ENCODE results near the gene TSSC4. TPM values are rescaled to one million over a fixed set of nuclear protein-coding genes. Genes with fewer than 3 reads are reported as not detected.

Gene TSSC4
- total and polyA plus RNA-seq, 9 of the 15 experiments (the other 6 are each of a cell fraction or from before 2014, with no cell fraction given): 0.41 to 54.2 (median 11.0) TPM

DNA sequence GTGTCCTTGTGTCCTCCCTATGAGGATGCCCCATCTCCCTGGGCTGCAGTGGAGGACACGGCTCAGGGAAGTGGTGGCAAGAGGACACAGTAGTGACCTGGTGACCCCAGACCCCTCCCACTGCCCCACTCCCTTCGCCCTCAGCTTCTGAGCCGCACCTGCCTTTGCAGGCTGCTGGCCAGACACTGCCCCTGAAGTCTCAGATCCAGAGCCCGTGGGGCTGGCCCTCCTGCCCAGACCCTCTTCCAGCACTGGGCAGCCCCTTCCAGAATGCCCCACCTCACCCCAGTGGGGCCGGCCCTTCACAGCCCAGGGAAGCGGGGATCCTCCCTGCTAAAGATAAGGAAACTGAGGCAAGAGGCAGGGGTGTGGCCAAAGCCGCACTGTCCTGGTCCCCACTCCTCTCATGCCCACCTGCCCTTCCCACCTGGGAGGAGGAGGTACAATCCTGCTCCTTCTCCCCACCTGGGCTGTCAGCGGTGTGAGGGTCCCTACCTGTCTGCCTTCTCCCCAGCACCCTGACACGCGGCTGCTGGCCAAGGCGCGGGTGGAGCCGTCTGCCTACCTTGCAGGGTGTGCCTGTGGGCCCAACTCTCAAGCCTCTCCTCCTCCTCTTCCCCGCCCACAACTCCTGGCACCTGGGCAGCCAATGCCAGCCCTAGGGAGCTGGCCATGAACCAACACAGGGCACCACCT is 26.4 kb downstream of the TSSC4 start (continued):
- no peak for TF ChIP-seq FOS (IDR thresholded peaks at IDR 0.05; ENCODE audit: extremely low read depth, insufficient read length)
- TF ChIP-seq, protein P1, sequence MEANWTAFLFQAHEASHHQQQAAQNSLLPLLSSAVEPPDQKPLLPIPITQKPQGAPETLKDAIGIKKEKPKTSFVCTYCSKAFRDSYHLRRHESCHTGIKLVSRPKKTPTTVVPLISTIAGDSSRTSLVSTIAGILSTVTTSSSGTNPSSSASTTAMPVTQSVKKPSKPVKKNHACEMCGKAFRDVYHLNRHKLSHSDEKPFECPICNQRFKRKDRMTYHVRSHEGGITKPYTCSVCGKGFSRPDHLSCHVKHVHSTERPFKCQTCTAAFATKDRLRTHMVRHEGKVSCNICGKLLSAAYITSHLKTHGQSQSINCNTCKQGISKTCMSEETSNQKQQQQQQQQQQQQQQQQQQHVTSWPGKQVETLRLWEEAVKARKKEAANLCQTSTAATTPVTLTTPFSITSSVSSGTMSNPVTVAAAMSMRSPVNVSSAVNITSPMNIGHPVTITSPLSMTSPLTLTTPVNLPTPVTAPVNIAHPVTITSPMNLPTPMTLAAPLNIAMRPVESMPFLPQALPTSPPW (CRISPR knock-in tag; IDR thresholded peaks at IDR 0.05): no peak

DNA sequence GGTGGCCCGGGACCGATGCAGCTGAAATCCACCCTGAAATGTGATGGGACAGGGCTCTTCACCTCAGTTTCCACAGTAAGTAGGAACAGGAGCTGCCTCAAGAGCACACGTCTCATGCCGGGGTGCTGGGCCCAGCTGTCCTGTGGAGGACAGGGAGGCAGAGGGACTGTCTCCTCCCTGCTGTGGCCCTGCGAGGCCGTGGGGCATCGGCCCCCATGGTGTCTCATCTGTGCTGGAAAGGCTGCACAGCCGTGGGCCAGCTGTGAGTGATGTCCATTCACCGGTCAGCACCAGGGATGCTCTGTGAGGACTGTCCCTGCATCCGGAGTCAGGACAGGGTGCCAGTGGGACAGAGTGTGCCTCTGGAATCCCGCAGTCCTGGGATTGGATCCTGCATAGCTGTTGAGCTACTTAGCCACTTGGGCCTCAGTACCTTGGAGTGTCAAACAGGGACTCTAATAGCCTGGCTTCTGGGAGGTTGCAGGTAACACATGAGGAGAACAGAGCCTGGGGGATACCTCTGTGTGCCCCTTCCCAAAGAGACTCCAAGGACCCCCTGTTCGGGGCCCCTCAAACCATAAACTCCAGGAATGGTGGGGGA is 27.3 kb downstream of the TSSC4 start:
- H3K9me3 ChIP-seq (replicated peaks; ENCODE audit: control insufficient read depth, insufficient read depth, low read depth, low read length): peaks cover 6% of the 10 kb centered on the region; the same call in 1 of the 2 replicates
- H3K4me2 ChIP-seq (ENCODE audit: insufficient read depth, low read length): no peak overlapping the region
- no peak overlapping the region for H3K9ac ChIP-seq (ENCODE audit: insufficient read depth in 1 of 2, low read depth in 2 of 2, low read length in 2 of 2)
- TF ChIP-seq, protein P2, sequence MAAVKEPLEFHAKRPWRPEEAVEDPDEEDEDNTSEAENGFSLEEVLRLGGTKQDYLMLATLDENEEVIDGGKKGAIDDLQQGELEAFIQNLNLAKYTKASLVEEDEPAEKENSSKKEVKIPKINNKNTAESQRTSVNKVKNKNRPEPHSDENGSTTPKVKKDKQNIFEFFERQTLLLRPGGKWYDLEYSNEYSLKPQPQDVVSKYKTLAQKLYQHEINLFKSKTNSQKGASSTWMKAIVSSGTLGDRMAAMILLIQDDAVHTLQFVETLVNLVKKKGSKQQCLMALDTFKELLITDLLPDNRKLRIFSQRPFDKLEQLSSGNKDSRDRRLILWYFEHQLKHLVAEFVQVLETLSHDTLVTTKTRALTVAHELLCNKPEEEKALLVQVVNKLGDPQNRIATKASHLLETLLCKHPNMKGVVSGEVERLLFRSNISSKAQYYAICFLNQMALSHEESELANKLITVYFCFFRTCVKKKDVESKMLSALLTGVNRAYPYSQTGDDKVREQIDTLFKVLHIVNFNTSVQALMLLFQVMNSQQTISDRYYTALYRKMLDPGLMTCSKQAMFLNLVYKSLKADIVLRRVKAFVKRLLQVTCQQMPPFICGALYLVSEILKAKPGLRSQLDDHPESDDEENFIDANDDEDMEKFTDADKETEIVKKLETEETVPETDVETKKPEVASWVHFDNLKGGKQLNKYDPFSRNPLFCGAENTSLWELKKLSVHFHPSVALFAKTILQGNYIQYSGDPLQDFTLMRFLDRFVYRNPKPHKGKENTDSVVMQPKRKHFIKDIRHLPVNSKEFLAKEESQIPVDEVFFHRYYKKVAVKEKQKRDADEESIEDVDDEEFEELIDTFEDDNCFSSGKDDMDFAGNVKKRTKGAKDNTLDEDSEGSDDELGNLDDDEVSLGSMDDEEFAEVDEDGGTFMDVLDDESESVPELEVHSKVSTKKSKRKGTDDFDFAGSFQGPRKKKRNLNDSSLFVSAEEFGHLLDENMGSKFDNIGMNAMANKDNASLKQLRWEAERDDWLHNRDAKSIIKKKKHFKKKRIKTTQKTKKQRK (IDR thresholded peaks at IDR 0.05; ENCODE audit: borderline replicate concordance, low read depth, low read length): no peak
- TF ChIP-seq, protein P3, sequence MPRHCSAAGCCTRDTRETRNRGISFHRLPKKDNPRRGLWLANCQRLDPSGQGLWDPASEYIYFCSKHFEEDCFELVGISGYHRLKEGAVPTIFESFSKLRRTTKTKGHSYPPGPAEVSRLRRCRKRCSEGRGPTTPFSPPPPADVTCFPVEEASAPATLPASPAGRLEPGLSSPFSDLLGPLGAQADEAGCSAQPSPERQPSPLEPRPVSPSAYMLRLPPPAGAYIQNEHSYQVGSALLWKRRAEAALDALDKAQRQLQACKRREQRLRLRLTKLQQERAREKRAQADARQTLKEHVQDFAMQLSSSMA (CRISPR knock-in tag; IDR thresholded peaks at IDR 0.05): no peak
- TF ChIP-seq SP2 (IDR thresholded peaks at IDR 0.05; ENCODE audit: extremely low read depth, low read depth, low read length, poor library complexity, severe bottlenecking) (no peak), GTF2E2 (tag; IDR thresholded peaks at IDR 0.05) (no peak)
- TF ChIP-seq, protein P4, sequence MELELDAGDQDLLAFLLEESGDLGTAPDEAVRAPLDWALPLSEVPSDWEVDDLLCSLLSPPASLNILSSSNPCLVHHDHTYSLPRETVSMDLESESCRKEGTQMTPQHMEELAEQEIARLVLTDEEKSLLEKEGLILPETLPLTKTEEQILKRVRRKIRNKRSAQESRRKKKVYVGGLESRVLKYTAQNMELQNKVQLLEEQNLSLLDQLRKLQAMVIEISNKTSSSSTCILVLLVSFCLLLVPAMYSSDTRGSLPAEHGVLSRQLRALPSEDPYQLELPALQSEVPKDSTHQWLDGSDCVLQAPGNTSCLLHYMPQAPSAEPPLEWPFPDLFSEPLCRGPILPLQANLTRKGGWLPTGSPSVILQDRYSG (tag; conservative IDR thresholded peaks at IDR 0.05; ENCODE audit: low read depth): no peak
- ChIA-PET POLR2A (interaction anchor here (0.9 kb wide), 1 partner anchor 103 kb away, joined by 5 read pairs; no protein-coding TSS in a partner anchor), CTCF (ENCODE audit: low intra/inter-chr PET ratio) (interaction anchor here (0.7 to 6.2 kb wide), 3 partner anchors 99 to 131 kb away, joined by 3 to 76 read pairs (median 4); no protein-coding TSS in a partner anchor)
- no peak for FAIRE-seq
- peaks cover 2% of the 10 kb centered on the region for H3K9me1 ChIP-seq (ENCODE audit: control insufficient read depth, insufficient read depth, low read length)
- H3K36me3 ChIP-seq (ENCODE audit: control insufficient read depth, insufficient read depth, low read length): no peaks in the 10 kb centered on the region
- BruUV-seq (replicated peaks): no TSS peak
- H3K4me3 ChIP-seq: no peak overlapping the region
- no peaks in the 10 kb centered on the region for H3K79me2 ChIP-seq (ENCODE audit: control insufficient read depth, insufficient read depth, low read length)
- H3K27ac ChIP-seq (ENCODE audit: extremely low read depth, low read depth, low read length): no peak overlapping the region
- H3K4me1 ChIP-seq (replicated peaks in 1 of 2; ENCODE audit: control insufficient read depth in 2 of 2, insufficient read depth in 2 of 2, low read length in 2 of 2): peaks cover 0 to 14% of the 10 kb centered on the region in 2 experiments; a peak in 2 of 5 replicates
- peak; percentile 44 for ATAC-seq
- WGBS (ENCODE audit: insufficient coverage, low coverage, missing lambda C conversion rate): 14% methylated on average over 12 of the region's 12 CpGs
- in situ Hi-C loops (cut with MboI): loop anchor here (5.0 kb wide), 2 partner anchors 104 to 469 kb away; no protein-coding TSS in a partner anchor
- peaks cover 6% of the 10 kb centered on the region; the same call in 1 of the 2 replicates for H4K20me1 ChIP-seq (replicated peaks; ENCODE audit: control insufficient read depth, insufficient read depth, low read length)
- no peak overlapping the region for H2AFZ ChIP-seq (ENCODE audit: low read depth, low read length)
- peaks cover 0 to 43% of the 10 kb centered on the region in 2 experiments; a peak in 4 of 5 replicates for H3K27me3 ChIP-seq (ENCODE audit: control insufficient read depth in 2 of 2, insufficient read depth in 2 of 2, low read length in 2 of 2)
- DNase-seq (ENCODE audit: extremely low read depth in 1 of 4, low spot score in 3 of 4): no peak
- intact Hi-C loops (cut with micrococcal nuclease): loop anchor here (1.0 to 2.0 kb wide), 2 partner anchors 103 to 461 kb away; no protein-coding TSS in a partner anchor

Measured in K562 (cell line).